NCI-H2081 treated with DMSO at 0.1 percent for 48 hours (cell line): Measurements from ENCODE around the gene CCDC27.
"Not testable (repeated sequence)": the region's sequence is repeated elsewhere in the genome, so short reads cannot be mapped to it uniquely, and the experiment has no call there.

Source experiments
- DNase-seq: peaks from one replicate; lab custom pipeline; 2025; lab: John Stamatoyannopoulos, UW

Gene CCDC27

DNA sequence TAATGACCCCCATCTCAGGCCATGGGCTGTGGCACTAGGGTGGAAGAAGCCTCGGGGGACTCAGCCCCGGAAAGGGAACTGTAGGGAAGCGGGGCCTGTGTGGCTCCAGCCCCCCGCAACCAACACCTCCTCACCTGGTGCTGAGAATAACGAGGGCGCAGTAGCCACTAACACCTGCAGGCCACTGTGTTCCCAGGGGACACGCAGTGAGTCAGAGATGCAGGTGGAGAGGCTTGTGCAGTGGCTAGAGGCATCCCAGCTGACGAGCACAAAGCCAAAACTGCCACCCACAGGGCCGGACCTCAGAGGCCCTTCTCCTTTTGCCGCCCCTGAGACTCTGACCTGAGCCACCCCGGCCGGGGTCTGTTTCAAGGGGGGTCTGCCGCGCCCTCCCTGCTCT lies 33.5 kb upstream of the CCDC27 start:
- no peak for DNase-seq

DNA sequence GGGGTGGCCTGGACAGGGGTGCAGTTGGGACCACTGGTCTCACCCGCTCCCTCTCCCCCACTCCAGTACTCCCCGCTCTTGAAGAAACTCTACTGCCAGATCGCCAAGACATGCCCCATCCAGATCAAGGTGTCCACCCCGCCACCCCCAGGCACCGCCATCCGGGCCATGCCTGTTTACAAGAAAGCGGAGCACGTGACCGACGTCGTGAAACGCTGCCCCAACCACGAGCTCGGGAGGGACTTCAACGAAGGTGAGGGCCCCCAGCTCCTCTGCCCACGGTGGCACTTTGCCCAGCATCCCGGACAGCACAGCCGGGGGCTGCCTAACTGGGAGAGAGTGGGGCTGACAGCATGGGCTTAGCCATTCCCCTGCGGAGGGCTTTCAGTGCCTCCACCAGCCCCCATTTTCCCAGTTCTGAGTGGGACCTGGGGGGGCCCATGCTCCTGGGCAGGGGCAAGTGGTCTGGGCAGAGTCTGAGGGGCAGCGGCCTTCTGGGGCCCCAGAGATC lies 30.2 kb upstream of the CCDC27 start:
- no peak for DNase-seq

DNA sequence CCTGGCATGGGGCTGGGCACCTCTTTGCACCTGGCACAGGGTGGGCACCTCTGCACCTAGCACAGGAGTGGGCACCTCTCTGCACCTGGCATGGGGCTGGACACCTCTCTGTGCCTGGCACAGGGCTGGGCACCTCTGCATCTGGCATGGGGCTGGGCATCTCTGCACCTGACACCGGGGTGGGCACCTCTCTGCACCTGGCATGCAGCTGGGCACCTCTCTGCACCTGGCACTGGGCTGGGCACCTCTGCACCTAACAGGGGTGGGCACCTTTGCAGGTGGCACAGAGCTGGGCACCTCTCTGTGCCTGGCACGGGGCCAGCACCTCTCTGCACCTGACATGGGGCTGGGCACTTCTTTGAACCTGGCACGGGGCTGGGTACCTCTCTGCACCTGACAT lies 29.4 kb upstream of the CCDC27 start:
- no peak for DNase-seq

- DNase-seq, result not testable (repeated sequence)
Measured at GRCh38 chr1:3724416-3725030, 27.7 kb upstream of the CCDC27 start.

- no peak for DNase-seq
Measured at GRCh38 chr1:3725366-3725765, 26.9 kb upstream of the CCDC27 start.

- DNase-seq, result no peak
Measured at GRCh38 chr1:3727042-3727824, 25.0 kb upstream of the CCDC27 start.

GRCh38 chr1:3727825-3728776 lies 24.1 kb upstream of the CCDC27 start:
- DNase-seq, result no peak

DNA sequence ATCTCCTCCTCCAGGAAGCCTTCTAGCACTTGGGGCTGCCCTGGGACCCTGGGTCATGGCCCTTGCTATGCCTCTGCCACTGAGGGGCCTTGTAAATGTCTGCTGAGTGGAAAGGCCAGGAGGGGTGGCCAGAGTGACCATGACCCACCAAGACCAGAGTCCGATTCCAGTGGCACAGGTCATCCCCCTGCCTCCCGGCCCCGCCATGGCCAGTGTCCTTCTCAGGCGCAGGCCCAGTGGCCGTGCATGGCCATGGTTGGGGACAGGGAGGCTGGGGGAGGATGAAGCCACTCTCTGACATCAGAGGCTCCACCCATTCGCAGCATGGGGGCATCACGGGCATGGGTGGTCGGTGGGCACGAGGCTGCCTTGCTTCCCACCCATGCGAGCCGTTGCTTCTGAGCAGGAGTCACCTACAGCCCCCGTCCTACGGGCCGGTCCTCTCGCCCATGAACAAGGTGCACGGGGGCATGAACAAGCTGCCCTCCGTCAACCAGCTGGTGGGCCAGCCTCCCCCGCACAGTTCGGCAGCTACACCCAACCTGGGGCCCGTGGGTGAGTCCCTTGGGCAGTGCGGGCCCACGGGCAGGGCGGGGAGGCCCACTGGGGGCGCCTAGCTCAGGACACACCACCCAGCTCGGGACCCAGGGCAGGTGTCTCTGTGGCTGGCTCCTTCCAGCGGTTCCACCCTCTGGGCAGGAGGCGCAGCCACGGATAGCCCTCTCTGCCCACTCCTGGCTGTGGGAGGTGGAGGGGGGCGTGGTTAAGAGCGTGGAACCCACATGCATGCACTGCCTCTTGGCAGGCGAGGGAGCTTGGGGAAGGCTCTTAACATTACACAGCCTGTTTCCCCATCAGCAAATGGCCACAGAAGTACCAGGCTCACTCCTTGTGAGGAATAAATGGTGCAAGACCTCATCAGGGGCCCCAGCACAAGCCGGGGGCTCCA lies 22.4 kb upstream of the CCDC27 start:
- DNase-seq, result no peak

DNA sequence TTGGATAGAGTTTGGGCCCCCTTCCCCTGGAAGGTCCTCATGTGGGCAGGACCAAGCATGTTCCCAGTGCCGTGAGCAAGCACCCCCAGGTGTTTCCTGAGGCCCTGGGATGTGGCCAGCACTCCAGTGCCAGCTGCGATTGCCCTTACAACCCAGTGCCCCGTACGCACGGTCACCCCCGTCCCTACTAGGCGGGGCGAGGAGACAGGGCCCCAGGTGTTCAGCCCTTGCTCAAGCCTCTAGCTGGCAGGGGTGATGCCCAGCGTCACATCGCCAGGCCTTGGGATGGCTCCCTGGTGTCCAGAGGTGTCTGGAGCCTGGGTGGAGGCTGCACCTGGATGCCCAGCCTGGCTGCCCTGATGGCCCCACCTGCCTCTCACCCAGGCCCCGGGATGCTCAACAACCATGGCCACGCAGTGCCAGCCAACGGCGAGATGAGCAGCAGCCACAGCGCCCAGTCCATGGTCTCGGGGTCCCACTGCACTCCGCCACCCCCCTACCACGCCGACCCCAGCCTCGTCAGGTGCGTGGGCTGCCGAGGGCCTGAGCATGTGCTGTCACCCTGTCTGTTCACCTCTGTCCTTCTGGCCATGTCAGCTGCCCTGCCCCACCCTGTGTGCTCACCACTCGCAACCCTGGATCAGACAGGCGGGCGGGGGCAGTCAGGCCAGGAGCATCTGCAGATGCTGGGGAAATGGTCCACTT lies 21.6 kb upstream of the CCDC27 start:
- no peak for DNase-seq

- DNase-seq, result no peak
Measured at GRCh38 chr1:3731583-3732433, 20.4 kb upstream of the CCDC27 start.

- no peak for DNase-seq
Measured at GRCh38 chr1:3732434-3733093, 19.7 kb upstream of the CCDC27 start.

DNA sequence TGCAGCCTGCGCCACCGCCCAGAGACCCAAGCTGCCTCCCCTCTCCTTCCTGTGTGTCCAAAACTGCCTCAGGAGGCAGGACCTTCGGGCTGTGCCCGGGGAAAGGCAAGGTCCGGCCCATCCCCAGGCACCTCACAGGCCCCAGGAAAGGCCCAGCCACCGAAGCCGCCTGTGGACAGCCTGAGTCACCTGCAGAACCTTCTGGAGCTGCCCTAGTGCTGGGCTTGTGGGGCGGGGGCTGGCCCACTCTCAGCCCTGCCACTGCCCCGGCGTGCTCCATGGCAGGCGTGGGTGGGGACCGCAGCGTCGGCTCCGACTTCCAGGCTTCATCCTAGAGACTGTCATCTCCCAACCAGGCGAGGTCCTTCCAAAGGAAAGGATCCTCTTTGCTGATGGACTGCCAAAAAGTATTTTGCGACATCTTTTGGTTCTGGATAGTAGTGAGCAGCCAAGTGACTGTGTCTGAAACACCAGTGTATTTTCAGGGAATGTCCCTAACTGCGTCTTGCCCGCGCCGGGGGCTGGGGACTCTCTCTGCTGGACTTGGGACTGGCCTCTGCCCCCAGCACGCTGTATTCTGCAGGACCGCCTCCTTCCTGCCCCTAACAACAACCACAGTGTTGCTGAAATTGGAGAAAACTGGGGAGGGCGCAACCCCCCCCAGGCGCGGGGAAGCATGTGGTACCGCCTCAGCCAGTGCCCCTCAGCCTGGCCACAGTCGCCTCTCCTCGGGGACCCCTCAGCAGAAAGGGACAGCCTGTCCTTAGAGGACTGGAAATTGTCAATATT lies 19.0 kb upstream of the CCDC27 start:
- DNase-seq, result no peak

- no peak for DNase-seq
Measured at GRCh38 chr1:3733883-3734589, 18.2 kb upstream of the CCDC27 start.

GRCh38 chr1:3734602-3735001 lies 17.6 kb upstream of the CCDC27 start:
- DNase-seq, result no peak

DNA sequence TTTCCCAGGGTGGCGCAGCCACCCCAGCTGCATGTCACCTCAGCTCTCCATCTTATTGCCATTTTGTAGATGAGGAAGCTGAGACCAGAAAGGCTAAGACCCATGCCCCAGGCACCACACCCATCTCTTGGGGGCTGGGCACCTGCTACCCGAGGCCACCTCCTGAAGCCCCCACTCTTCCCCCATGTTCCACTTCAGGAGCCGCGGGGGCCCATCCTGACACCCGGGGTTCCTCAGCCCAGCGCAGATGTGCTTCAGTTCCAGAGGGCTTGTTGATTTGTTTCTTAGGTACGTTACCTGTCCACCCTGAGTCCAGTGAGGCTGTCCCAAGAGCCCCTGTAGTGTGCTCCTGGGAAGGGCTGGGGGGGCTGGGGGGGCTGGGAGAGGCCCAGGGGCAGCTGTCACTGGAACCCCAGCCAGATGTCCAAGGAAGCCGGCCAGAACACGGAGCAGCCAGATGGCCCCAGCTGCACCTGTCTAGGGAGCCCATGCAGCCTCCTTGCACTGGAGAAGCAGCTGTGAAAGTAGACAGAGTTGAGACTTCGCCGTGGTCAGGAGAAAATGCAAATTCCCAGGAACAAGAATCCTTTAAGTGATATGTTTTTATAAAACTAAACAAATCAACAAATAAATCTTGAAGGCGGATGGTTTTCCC lies 17.1 kb upstream of the CCDC27 start:
- no peak for DNase-seq

DNA sequence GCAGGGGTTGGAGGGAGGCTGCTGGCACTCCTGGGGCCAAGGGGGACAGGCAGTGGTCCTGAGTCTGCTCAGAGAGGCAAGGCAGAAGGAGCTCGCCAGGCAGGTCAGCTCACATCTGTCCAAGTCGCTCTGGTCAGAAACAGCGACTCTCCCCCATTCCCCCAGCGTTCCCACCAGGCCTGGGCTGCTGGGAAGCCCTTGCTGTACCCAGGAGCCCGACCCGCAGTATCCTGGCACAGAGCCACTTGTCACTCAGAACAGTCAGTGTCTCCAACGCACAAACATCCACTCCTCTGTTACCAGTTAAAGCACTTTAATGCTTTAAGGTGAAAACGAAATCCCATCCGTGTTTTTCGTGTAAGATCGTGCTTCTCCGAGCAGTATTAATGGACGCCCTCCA lies 16.6 kb upstream of the CCDC27 start:
- no peak for DNase-seq

GRCh38 chr1:3736131-3736561 lies 16.1 kb upstream of the CCDC27 start:
- DNase-seq, result no peak
